Stimulated activated naive CD4-positive, alpha-beta T cell (primary cell): ENCODE results near the gene MAP2K4.

Experiments used
- DNase-seq, 6 experiments: peaks; one replicate each; lab custom pipeline; 2025; lab: John Stamatoyannopoulos, UW

MAP2K4 gene

GRCh38 chr17:12089809-12090384 lies 69.2 kb downstream of the MAP2K4 start:
- no peak for DNase-seq

GRCh38 chr17:12094336-12094735 lies 73.7 kb downstream of the MAP2K4 start:
- no peak for DNase-seq

- DNase-seq: no peak
Measured at GRCh38 chr17:12095522-12095921, 74.8 kb downstream of the MAP2K4 start.

GRCh38 chr17:12097326-12097725 lies 76.6 kb downstream of the MAP2K4 start:
- no peak for DNase-seq

GRCh38 chr17:12098568-12098967 lies 77.9 kb downstream of the MAP2K4 start:
- DNase-seq: no peak

- DNase-seq: no peak
Measured at GRCh38 chr17:12099412-12099811, 78.7 kb downstream of the MAP2K4 start.

- DNase-seq: no peak
Measured at GRCh38 chr17:12104831-12105230, 84.2 kb downstream of the MAP2K4 start.

GRCh38 chr17:12107905-12108304 lies 87.2 kb downstream of the MAP2K4 start:
- DNase-seq: no peak

GRCh38 chr17:12110906-12111305 lies 90.2 kb downstream of the MAP2K4 start:
- DNase-seq: no peak

GRCh38 chr17:12113156-12113555 lies 92.5 kb downstream of the MAP2K4 start:
- DNase-seq: no peak

GRCh38 chr17:12114686-12115418 lies 94.2 kb downstream of the MAP2K4 start:
- DNase-seq: no peak

- DNase-seq: no peak
Measured at GRCh38 chr17:12116143-12116542, 95.5 kb downstream of the MAP2K4 start.

- DNase-seq: no peak
Measured at GRCh38 chr17:12118617-12119016, 97.9 kb downstream of the MAP2K4 start.

- no peak for DNase-seq
Measured at GRCh38 chr17:12122075-12122474, 101.4 kb downstream of the MAP2K4 start.

GRCh38 chr17:12127177-12127576 lies 106.5 kb downstream of the MAP2K4 start:
- DNase-seq: no peak

GRCh38 chr17:12127667-12128066 lies 107.0 kb downstream of the MAP2K4 start:
- DNase-seq: no peak

- no peak for DNase-seq
Measured at GRCh38 chr17:12128946-12129345, 108.3 kb downstream of the MAP2K4 start.

- DNase-seq: no peak
Measured at GRCh38 chr17:12133183-12133582, 112.5 kb downstream of the MAP2K4 start.

GRCh38 chr17:12134101-12134500 lies 113.4 kb downstream of the MAP2K4 start:
- no peak for DNase-seq

- DNase-seq: no peak
Measured at GRCh38 chr17:12134587-12134986, 113.9 kb downstream of the MAP2K4 start.

- DNase-seq: no peak
Measured at GRCh38 chr17:12136243-12136642, 115.6 kb downstream of the MAP2K4 start.

GRCh38 chr17:12136646-12137045 lies 116.0 kb downstream of the MAP2K4 start:
- no peak for DNase-seq

GRCh38 chr17:12137859-12138258 lies 117.2 kb downstream of the MAP2K4 start:
- no peak for DNase-seq

GRCh38 chr17:12140685-12141084 lies 120.0 kb downstream of the MAP2K4 start:
- DNase-seq: no peak
